ENCODE measurements around the gene YPEL2.
A peak's percentile ranks its signal among the peaks of the same experiment; 100 is the strongest.

YPEL2 gene

DNA sequence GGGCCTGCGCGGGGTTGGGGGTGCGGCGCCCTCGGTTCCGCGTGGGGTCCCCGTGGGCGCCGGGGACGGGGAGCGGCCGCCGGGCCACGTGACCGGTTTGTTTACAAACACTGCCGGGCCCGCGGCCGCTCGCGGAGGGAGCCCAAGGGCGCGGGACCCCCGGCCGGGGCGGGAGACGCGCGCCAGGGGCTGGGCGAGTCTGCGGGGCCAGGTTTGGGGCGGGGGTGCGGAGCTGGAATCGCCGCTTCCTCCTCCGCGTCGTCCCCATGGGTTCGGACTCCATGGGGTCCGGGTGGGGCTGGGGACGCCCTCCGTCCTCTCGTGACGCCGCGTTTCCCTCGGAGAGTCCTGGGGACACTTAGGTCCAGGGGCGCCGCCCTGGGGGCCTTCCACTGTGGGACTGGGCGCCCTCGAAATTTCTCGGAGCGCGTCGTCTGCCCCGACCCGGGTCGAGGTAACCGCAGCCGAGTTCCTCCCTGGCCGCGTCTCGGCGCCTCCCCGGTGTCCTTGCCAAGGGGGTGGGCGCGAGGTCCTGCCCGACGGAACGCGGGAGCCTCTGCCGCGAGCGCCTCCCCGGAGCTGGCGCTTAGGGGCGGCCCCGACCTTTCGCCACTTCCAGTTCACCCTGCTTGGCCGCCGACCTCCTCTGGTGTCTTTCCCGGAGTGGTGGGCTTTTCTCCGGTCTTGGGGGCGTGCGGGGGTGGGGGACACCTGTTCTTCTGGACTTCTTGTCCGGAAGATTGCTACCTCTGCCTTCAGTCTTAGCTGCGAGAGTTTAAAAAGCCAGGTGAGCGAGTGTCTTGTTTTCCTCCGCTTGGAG is 684 bp downstream of the YPEL2 start:
- H3K27ac ChIP-seq = peak overlapping the region; percentile 79
- TF ChIP-seq, protein P1, sequence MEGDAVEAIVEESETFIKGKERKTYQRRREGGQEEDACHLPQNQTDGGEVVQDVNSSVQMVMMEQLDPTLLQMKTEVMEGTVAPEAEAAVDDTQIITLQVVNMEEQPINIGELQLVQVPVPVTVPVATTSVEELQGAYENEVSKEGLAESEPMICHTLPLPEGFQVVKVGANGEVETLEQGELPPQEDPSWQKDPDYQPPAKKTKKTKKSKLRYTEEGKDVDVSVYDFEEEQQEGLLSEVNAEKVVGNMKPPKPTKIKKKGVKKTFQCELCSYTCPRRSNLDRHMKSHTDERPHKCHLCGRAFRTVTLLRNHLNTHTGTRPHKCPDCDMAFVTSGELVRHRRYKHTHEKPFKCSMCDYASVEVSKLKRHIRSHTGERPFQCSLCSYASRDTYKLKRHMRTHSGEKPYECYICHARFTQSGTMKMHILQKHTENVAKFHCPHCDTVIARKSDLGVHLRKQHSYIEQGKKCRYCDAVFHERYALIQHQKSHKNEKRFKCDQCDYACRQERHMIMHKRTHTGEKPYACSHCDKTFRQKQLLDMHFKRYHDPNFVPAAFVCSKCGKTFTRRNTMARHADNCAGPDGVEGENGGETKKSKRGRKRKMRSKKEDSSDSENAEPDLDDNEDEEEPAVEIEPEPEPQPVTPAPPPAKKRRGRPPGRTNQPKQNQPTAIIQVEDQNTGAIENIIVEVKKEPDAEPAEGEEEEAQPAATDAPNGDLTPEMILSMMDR (IDR thresholded peaks at IDR 0.05) = no peak
- TF ChIP-seq ZFX (IDR thresholded peaks at IDR 0.05; ENCODE audit: borderline replicate concordance) = no peak

DNA sequence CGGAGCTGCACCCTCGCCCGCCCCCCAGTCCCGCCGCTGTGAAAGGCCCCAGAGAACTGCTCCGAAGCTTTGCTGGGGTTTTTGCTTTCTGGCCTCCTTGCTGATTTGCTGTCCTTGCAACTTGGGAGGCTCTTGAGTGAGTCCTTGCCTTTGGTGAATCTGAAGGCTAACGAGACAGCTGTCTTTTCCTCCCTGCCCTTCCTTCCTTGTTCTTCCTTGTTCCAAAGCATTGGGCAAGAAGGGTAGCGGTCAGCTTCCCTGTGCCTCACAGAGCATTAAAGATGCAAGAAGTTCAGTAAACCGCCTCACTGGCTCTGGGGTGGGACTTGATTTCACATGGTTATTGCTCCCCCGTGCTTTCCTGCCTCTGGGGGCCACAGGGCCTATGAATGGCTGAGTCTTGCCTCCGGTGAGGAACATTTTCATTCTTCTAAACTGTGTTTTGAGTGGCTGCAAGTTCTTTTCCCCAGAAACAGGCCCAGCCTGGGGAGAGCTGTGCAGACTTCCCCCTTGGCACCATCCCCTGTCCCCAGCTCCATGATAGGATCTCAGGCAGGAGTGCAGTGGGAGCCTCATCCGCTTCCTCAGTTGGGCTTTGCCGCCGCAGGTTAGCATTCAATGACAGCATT is 1.4 kb downstream of the YPEL2 start:
- H3K27ac ChIP-seq = no peak overlapping the region
- TF ChIP-seq ZFX (IDR thresholded peaks at IDR 0.05; ENCODE audit: borderline replicate concordance) = no peak
- TF ChIP-seq, protein P1 (IDR thresholded peaks at IDR 0.05) = no peak

DNA sequence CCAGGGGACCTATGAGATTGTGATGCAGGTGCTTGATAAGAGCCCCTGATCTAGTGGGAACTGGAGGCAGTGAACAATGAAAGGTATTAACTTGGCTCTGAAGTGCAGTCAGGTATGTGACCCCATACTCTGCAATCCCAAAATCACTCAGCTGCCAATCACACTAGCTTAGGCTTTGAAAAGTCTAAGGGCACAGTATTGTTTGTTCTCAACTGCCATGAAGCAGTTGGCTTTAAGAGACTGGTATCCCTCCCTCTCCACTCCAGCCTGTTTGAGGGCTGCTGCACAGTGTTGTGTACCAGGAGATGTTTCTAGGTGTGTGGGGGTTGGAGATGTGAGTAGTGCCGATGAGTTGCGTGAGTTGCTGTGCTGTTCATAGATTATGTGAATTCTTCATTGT is 2.4 kb downstream of the YPEL2 start:
- TF ChIP-seq, protein P1 (IDR thresholded peaks at IDR 0.05) = no peak
- TF ChIP-seq ZFX (IDR thresholded peaks at IDR 0.05; ENCODE audit: borderline replicate concordance) = no peak
- H3K27ac ChIP-seq = no peak overlapping the region

DNA sequence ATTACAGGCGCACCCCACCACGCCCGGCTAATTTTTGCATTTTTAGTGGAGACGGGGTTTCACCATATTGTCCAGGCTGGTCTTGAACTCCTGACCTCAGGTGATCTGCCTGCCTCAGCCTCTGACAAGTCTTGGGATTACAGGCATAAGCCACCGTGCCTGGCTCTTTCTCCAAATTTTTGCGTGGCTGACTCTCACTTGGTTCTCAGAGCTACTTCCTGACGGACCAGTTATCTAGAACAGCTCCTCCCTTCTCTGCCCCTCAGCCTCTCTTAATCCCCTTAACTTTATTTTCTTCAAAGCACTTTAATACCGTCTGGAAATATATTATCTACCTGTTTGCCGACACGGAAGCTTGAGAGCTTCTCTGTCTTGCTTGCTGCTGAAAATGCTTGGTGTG is 4.2 kb downstream of the YPEL2 start:
- no peak overlapping the region for H3K27ac ChIP-seq
- TF ChIP-seq ZFX (IDR thresholded peaks at IDR 0.05; ENCODE audit: borderline replicate concordance) = no peak
- TF ChIP-seq, protein P1 (IDR thresholded peaks at IDR 0.05) = no peak

DNA sequence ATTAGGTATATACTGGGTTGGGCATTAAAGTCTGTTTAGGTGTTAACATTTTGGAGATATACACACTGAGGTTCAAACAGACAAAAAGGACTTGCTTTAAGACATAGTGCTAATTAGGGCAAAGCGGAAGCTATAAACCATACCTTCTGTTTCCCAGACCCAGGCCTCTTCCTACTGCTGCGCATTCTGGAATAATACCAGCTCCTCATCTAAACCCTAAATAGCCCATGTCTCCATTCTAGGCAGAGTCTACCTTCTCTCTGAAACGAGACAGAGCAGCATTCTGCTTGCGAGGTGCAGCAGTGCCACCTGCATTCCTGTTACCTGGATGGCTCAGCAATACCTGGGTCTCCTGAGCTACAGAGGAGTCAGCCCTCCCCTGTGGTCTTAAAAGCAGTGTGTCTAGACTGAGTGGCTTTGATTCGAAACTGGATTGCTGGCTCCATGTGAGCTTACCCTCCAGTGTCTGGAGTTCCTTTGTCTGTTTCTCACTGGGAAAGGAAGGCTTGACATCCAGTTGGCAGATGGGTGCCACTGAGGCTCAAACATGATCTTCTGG is 6.4 kb downstream of the YPEL2 start:
- no peak for TF ChIP-seq ZFX (IDR thresholded peaks at IDR 0.05; ENCODE audit: borderline replicate concordance)
- TF ChIP-seq, protein P1 (IDR thresholded peaks at IDR 0.05) = no peak
- H3K27ac ChIP-seq = no peak overlapping the region

DNA sequence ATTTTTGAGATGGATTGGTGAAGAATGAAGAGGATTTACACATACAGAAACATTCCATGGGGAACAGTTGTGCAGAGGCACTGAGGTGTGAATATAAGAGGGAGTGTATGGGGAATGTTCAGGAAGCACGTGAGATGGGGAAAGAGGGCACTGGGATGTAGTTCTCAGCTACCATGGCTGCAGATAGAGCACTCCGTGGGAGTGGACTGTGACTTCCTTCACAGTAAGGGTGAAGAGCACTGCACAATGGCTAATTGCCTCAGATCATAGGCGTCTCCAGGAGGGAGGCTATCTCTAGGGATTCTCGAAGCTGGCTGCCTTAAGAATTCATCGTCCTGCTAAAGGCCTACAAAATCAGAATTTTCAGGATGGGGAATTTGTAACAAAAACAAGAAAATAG is 7.0 kb downstream of the YPEL2 start:
- TF ChIP-seq, protein P1 (IDR thresholded peaks at IDR 0.05) = no peak
- TF ChIP-seq ZFX (IDR thresholded peaks at IDR 0.05; ENCODE audit: borderline replicate concordance) = no peak
- H3K27ac ChIP-seq = no peak overlapping the region

DNA sequence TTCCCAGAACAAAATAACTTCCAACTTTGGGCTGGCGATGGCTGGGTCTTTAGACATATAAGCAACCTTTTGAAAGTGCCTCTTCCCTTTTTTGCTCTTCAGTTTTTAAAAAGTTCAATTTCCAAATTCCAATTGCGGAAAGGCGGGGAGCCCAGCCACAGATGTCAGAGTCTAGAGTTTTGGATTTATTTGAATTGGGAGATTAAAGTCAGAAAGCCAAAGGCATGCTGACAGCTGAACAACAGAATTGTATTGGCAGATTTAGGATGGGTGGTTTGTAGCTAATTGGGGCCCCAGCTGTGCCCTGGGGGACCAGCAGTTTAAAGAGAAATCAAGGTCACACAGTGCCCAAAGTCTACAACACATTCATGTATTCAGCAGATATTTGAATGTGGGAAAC is 10.5 kb downstream of the YPEL2 start:
- no peak overlapping the region for H3K27ac ChIP-seq
- no peak for TF ChIP-seq ZFX (IDR thresholded peaks at IDR 0.05; ENCODE audit: borderline replicate concordance)
- TF ChIP-seq, protein P1 (IDR thresholded peaks at IDR 0.05) = no peak
